ENCODE data around the gene DHRS2. TPM values are rescaled to one million over a fixed set of nuclear protein-coding genes. Genes with fewer than 3 reads are reported as not detected.
A peak's percentile ranks its signal among the peaks of the same experiment; 100 is the strongest.

The DHRS2 gene
- total and polyA plus RNA-seq, 10 of the 15 experiments (the other 5 are each of a cell fraction or from before 2014, with no cell fraction given): 0.09 to 1.8 (median 0.73) TPM; not detected in 1

DNA sequence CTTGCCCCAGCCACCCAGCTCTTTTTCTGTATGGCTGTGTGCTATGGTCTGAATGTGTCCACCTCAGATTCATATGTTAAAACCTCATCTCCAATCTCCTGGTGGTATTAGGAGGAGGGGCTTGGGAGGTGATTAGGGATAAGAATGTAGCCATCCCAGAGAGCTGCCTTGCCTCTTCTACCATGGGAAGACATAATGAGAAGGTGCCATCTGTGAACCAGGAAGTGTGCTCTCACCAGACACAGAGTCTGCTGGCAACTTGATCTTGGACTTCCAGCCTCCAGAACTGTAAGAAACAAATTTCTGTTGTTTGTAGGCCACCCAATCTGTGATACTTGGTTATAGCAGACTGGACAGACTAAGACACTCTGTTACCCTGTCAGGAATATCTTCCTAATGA lies 34.7 kb upstream of the DHRS2 start:
- H3K4me3 ChIP-seq: no peak overlapping the region
- ChIA-PET CTCF (interaction anchor here (1.9 to 3.3 kb wide), 2 partner anchors 11 to 31 kb away, joined by 7 to 18 read pairs; no protein-coding TSS in a partner anchor), POLR2A (no interaction called here), RAD21 (ENCODE audit: unreplicated experiment) (no interaction called here), SMC1A (ENCODE audit: uncharacterized antibody, unreplicated experiment) (interaction anchor here (0.6 to 1.5 kb wide), 4 partner anchors 13 to 199 kb away, joined by 3 to 5 read pairs (median 4); no protein-coding TSS in a partner anchor)
- H3K27me3 ChIP-seq (replicated peaks in 1 of 2; ENCODE audit: control insufficient read depth in 2 of 2, insufficient read depth in 2 of 2, low read length in 1 of 2): no peaks in the 10 kb centered on the region
- DNase-seq (ENCODE audit: low read depth, low spot score) (no peak), ATAC-seq (no peak), FAIRE-seq (no peak)
- H3K4me2 ChIP-seq (ENCODE audit: control insufficient read depth, insufficient read depth): no peak overlapping the region
- no TSS peak for BruUV-seq (replicated peaks)
- intact Hi-C loops (cut with micrococcal nuclease; ENCODE audit: unreplicated experiment) (no loop called here), in situ Hi-C loops (cut with MboI) (no loop called here)
- H3K9me3 ChIP-seq (replicated peaks; ENCODE audit: control insufficient read depth, insufficient read depth, low read length): no peaks in the 10 kb centered on the region; the same call in 2 of the 3 replicates
- peak overlapping the region; percentile 56; the same call in 1 of the 2 replicates for H2AFZ ChIP-seq (ENCODE audit: control insufficient read depth, low read depth, low read length)
- H4K20me1 ChIP-seq (ENCODE audit: control insufficient read depth, insufficient read depth): no peaks in the 10 kb centered on the region
- H3K9ac ChIP-seq (ENCODE audit: control insufficient read depth, insufficient read depth, low read length): no peak overlapping the region
- H3K79me2 ChIP-seq (ENCODE audit: control insufficient read depth, insufficient read depth, low read length): no peaks in the 10 kb centered on the region
- no peaks in the 10 kb centered on the region for H3K36me3 ChIP-seq (ENCODE audit: control insufficient read depth in 2 of 2, insufficient read depth in 2 of 2, low read length in 1 of 2)
- H3K27ac ChIP-seq (ENCODE audit: control insufficient read depth, insufficient read depth): no peak overlapping the region
- peaks cover 45% of the 10 kb centered on the region for H3K4me1 ChIP-seq (ENCODE audit: control insufficient read depth, insufficient read depth, low read length)
- no peak for TF ChIP-seq YY1 (IDR thresholded peaks at IDR 0.05; ENCODE audit: low read depth, low read length)
- no peak for TF ChIP-seq CBX3 (IDR thresholded peaks at IDR 0.05; ENCODE audit: borderline replicate concordance, low read depth)
- TF ChIP-seq HCFC1 (IDR thresholded peaks at IDR 0.05; ENCODE audit: low read length): no peak
- no peak for TF ChIP-seq POLR2AphosphoS2 (IDR thresholded peaks at IDR 0.05; ENCODE audit: low read depth, low read length)
- TF ChIP-seq PML (IDR thresholded peaks at IDR 0.05; ENCODE audit: low read length): no peak
- no peak for TF ChIP-seq GABPA (IDR thresholded peaks at IDR 0.05; ENCODE audit: low read depth)
- TF ChIP-seq STAT1 (conservative IDR thresholded peaks at IDR 0.05): no peak
- no peak for TF ChIP-seq CBFB (IDR thresholded peaks at IDR 0.05; ENCODE audit: low read depth)
- no peak for TF ChIP-seq RAD21 (IDR thresholded peaks at IDR 0.05; ENCODE audit: insufficient read depth, low read depth, low read length)
- TF ChIP-seq RAD51 (IDR thresholded peaks at IDR 0.05): no peak
- TF ChIP-seq SMC3 (IDR thresholded peaks at IDR 0.05; ENCODE audit: borderline replicate concordance, low read length): no peak
- no peak for TF ChIP-seq GATAD2B (conservative IDR thresholded peaks at IDR 0.05; ENCODE audit: low read depth)
- no peak for TF ChIP-seq CEBPB (IDR thresholded peaks at IDR 0.05; ENCODE audit: borderline replicate concordance in 1 of 2, low read depth in 2 of 2, low read length in 2 of 2)
- TF ChIP-seq RELA (IDR thresholded peaks at IDR 0.05; ENCODE audit: borderline replicate concordance, partially characterized antibody): no peak
- TF ChIP-seq, protein P1, sequence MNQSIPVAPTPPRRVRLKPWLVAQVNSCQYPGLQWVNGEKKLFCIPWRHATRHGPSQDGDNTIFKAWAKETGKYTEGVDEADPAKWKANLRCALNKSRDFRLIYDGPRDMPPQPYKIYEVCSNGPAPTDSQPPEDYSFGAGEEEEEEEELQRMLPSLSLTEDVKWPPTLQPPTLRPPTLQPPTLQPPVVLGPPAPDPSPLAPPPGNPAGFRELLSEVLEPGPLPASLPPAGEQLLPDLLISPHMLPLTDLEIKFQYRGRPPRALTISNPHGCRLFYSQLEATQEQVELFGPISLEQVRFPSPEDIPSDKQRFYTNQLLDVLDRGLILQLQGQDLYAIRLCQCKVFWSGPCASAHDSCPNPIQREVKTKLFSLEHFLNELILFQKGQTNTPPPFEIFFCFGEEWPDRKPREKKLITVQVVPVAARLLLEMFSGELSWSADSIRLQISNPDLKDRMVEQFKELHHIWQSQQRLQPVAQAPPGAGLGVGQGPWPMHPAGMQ (IDR thresholded peaks at IDR 0.05; ENCODE audit: borderline replicate concordance): no peak
- no peak for TF ChIP-seq KAT2A (conservative IDR thresholded peaks at IDR 0.05; ENCODE audit: control insufficient read depth, low read depth, low read length)
- no peak for TF ChIP-seq ESRRA (IDR thresholded peaks at IDR 0.05; ENCODE audit: low read length)
- TF ChIP-seq RB1 (IDR thresholded peaks at IDR 0.05; ENCODE audit: borderline replicate concordance): no peak
- no peak for TF ChIP-seq TCF3 (IDR thresholded peaks at IDR 0.05; ENCODE audit: borderline replicate concordance, insufficient read depth, low read depth, low read length)
- TF ChIP-seq SUPT20H (IDR thresholded peaks at IDR 0.05; ENCODE audit: borderline replicate concordance, control insufficient read depth, low read depth, low read length): no peak

Data from GM12878 (cell line).